GM21447 (cell line): ENCODE results near the gene PRPF18.

ENCODE experiments used
- ATAC-seq: cut with Tn5 transposase; IDR thresholded peaks from one replicate; pipeline ENCODE4 v1.9.1; 2021; ENCODE audit not compliant: unreplicated experiment

Gene PRPF18

GRCh38 chr10:13637894-13638293 lies 51.1 kb downstream of the PRPF18 start:
- ATAC-seq: no peak

DNA sequence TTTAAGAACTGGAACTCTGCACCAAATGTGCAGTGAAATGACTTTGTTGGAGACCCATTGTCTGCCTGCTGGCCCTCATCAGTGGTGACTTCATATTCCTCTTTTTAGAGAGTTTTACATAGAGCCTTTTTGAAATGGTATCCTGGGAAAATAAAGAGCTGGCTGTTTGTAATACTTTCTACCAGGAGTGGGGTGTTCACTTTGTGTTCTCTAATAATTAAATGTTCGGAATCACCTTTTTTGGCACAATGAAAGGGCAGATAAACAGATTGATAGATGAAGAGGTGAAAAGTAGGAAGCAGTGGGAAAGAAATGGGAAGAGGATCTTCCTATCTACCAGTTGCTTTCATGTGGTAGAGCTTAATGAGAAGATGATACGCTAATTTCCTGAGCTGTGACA lies 55.5 kb downstream of the PRPF18 start:
- no peak for ATAC-seq

DNA sequence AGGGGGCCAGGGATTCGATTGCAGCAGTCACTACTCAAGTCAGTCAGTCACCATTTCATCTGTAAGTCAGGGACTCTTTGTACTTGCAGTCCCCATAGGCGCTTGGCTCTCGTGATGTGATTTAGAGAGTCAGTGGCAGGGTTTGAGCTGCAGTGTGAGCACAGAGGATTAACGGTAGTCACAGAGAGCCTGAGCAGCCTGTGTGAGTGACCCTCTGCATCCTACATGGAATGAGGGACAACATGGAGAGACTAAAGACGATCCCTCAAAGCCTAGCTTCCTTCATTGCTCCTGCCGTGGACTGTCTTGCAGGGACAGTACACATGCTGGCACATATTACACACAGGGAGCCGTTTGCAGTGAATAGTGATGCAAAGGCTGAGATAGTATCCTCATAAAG lies 56.3 kb downstream of the PRPF18 start:
- no peak for ATAC-seq

DNA sequence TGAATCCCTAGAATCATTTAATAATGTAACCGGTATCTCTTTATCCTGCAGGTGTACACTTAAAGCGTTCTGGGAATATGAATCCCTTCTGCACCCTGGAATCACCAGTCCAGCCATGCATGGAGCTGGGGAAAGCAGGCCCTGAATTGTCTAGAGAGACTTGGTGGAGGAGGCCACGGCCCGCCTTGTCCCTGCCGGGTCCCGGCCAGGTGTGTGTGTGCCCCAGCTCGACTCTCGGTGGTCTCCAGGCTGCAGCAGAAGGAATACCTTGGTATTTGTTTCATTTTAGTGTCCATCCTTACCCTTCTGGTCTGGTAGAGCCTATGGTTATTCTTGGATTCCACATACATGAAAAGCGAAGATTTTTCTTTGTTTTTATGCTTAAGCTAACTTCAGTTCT lies 58.1 kb downstream of the PRPF18 start:
- ATAC-seq: no peak

GRCh38 chr10:13648425-13648824 lies 61.7 kb downstream of the PRPF18 start:
- no peak for ATAC-seq

- ATAC-seq: no peak
These were observed 63.2 kb downstream of the PRPF18 start for GRCh38 chr10:13649844-13650520.

- ATAC-seq: no peak
These were observed 64.2 kb downstream of the PRPF18 start for GRCh38 chr10:13650961-13651360.

- no peak for ATAC-seq
These were observed 65.4 kb downstream of the PRPF18 start for GRCh38 chr10:13651969-13652720.

- ATAC-seq: no peak
These were observed 66.1 kb downstream of the PRPF18 start for GRCh38 chr10:13652860-13653259.

- no peak for ATAC-seq
These were observed 67.5 kb downstream of the PRPF18 start for GRCh38 chr10:13654118-13654830.

- no peak for ATAC-seq
These were observed 68.1 kb downstream of the PRPF18 start for GRCh38 chr10:13654846-13655245.

DNA sequence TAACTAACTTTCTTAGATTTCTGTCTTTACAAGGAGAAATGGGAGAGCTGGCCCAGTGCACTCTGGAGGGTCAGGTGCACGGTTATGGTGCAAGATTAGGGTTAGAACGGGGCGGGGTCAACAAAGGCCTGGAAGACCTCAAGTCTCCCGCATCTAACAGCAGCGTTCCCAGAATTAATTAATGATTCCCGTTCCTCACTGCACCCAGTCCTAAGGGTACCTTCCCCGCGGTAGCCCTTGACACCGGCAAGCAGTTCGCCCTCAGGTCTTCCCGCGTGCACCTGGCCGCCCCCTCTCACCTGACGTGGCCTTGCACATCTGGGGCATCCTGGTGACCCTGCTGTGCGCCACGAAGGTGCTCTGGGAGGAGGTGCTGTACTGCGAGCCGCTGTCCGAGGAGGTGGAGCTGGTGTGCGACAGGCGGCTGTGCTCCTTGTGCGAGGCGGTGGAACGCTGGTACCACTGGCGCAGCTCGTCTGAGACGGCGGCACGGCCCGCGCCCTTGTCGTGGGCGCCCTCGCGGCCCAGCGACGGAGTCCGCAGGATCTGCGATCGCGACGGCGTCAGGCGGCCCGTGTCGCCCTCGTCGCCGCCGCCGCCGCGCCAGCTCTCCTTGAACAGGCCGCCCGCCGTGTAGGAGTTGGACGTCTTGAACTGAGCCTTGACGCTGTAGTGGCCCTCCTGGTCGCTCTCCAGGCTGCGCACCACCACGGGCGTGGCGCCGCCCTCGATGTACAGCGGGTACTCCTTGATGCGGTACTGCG lies 69.8 kb downstream of the PRPF18 start:
- no peak for ATAC-seq

- ATAC-seq: no peak
These were observed 70.4 kb downstream of the PRPF18 start for GRCh38 chr10:13657101-13657680.

- no peak for ATAC-seq
These were observed 71.5 kb downstream of the PRPF18 start for GRCh38 chr10:13658264-13658663.

DNA sequence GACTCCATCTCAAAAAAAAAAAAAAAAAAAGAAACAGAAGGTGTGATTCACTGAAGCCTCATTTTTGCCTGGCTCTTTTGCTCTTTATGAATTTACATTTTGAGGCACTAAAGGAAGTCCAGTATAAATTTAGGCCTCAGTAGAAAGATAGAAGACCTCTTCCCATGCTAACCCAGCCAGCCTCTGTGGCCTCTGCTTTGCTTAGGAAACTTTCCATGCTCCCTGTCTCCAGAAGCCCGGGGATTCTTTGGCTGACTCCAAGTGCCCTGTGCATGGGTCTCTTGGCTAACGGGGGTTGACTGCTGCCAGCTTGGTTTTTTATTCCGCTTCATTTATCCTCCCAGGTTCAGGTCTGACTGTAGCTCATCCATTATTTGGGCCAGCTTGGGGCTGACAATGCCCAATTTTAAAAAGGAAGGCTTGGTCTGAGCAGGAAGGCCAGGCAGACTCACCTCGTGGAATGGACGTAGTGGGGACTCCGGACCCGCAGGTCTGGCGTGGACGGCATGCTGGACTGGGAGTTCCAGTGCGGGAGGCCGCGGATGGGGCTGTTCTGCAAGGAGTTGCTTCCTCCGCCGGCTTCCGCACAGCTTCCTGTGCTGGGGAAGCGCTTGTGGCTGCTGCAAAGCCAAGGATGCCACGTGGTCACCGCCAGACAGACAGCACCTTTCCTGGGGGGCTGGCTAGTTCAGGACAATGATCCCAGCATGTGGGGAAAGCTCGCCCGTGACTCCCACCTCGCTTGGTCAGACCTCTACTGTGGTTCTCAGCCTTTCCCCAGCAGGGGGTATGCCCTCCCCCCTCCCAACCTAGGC lies 72.3 kb downstream of the PRPF18 start:
- ATAC-seq: no peak

DNA sequence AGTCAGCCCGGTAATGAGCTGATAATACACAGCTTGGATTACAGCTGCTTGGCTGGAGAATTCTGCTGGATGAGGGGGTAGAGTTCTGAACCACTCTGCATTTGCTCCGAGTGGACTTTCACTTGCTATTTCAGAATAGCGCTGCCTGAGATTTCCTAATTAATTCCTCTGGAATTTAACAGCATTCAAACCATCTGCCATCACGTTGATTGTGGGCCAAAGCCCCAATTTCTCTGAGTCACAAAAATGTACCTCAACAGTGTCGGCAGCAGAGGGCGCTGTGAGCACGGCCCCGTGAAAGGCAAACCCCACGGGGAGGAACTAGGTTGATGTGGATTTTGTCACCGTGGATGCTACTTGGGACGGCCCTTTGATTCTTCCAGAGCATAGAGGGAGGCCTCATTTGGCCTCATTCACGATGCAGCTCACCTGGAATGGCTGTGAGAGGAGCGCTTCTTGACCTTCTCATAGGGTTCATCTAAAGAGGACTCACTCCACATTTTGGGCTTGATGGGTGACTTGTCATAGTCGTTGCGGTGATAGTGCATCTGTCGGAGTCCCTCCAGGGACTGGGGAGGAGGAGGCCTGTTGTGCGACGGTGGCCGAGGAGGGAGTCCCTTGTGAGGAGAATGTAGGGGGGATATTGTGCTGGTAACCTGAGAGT lies 73.3 kb downstream of the PRPF18 start:
- peak; percentile 52 for ATAC-seq

GRCh38 chr10:13660551-13660920 lies 73.8 kb downstream of the PRPF18 start:
- ATAC-seq: no peak

DNA sequence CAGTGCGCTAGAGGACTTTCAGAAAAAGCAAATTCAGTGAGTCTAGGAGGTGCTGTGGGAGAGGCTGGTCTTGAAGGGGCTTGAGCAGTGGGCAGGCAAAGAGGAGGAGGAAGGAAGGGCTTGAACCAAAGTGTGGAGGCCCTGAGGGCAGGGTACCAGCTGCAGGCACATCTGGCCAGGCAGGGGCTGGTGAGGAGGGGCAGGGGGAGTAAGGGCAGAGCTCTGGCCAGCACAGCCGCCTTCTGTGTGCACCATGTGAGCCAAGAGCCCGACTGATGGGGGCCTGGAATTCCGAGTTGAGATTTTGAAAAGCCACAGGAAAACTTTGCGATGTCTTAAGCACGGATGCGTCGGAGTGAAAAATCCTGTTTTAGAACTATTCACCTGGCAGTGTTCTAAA lies 74.5 kb downstream of the PRPF18 start:
- no peak for ATAC-seq

- no peak for ATAC-seq
These were observed 78.9 kb downstream of the PRPF18 start for GRCh38 chr10:13665516-13666262.
